CD4-positive, alpha-beta T cell treated with Interleukin-12 subunit alpha and Interleukin-12 subunit beta, for 1 hour (primary cell): Measurements from ENCODE around the gene EMX1.

Experiments
- DNase-seq: peaks from one replicate; pipeline ENCODE4 v3.0.0-alpha.2; 2020

The EMX1 gene

GRCh38 chr2:72926811-72927465, 9.6 kb downstream of the EMX1 start:
- DNase-seq: no peak

GRCh38 chr2:72927619-72928550, 10.6 kb downstream of the EMX1 start:
- no peak for DNase-seq

DNA sequence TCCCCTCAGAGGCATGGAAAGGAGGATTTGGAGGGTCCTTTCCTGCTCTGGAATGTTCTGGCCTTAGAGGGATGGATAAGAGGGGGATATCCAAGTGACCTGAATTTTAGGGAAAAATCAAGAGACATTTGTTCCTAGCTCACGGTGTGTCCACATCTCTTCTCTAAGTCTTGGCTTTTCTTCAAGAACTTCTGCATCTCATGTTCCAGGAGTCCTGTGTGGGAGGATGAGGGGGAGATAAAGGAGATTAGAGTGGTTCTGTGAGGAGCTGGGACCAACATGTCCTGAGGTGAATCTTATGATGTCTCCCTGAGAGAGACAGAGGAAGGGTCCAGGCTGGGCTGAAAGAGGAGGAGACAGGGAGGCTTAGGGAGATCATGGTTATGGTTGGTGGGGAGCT, 11.7 kb downstream of the EMX1 start:
- DNase-seq: no peak

DNA sequence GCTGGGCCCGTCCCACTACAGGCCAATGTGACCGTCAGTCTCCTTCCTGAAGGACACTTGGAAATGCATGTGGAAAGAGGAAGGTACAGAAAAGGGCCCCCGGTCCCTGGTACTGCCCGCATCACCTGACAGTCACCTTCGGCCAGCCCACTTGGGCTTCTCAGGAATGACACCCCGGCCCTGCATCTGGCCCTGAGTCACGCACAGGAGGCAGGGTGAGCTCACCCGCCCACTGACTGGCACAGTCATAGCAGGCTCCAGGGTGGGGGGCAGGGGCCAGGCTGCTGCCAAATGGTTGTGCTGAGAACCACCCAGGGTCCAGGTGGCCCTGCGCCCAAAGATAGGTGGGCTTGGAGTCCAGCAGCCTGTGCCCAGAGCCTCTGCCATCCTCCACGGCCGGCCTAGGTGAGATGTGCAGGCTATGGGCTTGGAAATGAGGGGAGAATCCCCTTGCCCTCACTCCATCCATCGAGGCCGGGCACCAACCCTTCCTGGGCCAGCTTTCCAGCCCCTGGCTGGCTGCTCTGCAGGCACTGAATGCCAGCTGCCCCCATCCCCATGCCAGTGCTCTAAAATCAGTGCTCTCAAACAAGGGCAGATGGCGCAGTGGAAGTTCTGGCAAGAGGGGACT, 14.1 kb downstream of the EMX1 start:
- no peak for DNase-seq

GRCh38 chr2:72932045-72932740, 14.9 kb downstream of the EMX1 start:
- no peak for DNase-seq

- no peak for DNase-seq
These were observed 15.5 kb downstream of the EMX1 start for GRCh38 chr2:72932805-72933204.

DNA sequence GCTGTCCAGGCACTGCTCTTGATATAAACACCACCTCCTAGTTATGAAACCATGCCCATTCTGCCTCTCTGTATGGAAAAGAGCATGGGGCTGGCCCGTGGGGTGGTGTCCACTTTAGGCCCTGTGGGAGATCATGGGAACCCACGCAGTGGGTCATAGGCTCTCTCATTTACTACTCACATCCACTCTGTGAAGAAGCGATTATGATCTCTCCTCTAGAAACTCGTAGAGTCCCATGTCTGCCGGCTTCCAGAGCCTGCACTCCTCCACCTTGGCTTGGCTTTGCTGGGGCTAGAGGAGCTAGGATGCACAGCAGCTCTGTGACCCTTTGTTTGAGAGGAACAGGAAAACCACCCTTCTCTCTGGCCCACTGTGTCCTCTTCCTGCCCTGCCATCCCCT, 15.9 kb downstream of the EMX1 start:
- DNase-seq: no peak

DNA sequence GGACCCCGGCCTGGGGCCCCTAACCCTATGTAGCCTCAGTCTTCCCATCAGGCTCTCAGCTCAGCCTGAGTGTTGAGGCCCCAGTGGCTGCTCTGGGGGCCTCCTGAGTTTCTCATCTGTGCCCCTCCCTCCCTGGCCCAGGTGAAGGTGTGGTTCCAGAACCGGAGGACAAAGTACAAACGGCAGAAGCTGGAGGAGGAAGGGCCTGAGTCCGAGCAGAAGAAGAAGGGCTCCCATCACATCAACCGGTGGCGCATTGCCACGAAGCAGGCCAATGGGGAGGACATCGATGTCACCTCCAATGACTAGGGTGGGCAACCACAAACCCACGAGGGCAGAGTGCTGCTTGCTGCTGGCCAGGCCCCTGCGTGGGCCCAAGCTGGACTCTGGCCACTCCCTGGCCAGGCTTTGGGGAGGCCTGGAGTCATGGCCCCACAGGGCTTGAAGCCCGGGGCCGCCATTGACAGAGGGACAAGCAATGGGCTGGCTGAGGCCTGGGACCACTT, 16.4 kb downstream of the EMX1 start:
- DNase-seq: no peak

- DNase-seq: no peak
These were observed 17.6 kb downstream of the EMX1 start for GRCh38 chr2:72934683-72935610.

DNA sequence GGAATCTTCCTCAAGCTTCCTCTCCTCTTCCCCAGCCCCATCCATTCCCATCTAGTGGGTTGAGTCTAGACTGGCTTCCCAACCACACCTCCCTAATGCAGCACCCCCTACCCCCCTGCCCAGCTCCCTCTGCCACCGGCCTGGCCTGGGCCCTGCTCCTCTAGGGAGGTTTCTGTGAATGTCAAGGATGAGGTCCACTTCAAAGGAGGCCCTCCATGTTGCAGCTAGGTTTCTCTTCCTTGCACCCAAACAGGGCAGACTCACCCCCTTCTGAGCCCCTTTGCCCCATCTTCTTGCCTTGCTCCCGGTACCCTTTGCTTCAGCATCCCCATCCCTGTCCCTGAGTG, 18.3 kb downstream of the EMX1 start:
- DNase-seq: no peak

GRCh38 chr2:72936660-72937355, 19.5 kb downstream of the EMX1 start:
- DNase-seq: no peak

DNA sequence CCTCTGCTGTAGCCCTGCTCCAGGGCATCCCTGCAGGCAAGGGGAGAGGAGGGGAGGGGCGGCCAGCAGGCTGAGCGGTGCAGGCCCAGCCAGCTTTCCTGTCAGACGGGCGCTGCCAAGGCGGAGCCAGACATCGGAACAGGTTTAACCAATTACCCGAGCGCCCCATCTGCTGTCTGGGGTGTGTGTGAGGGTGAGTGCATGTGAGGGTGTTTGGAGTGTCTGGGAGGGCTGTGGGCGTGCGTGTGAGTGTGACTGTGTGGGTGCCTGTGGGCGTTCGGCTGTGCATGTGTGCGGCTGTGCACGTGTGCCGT, 20.0 kb downstream of the EMX1 start:
- no peak for DNase-seq

DNA sequence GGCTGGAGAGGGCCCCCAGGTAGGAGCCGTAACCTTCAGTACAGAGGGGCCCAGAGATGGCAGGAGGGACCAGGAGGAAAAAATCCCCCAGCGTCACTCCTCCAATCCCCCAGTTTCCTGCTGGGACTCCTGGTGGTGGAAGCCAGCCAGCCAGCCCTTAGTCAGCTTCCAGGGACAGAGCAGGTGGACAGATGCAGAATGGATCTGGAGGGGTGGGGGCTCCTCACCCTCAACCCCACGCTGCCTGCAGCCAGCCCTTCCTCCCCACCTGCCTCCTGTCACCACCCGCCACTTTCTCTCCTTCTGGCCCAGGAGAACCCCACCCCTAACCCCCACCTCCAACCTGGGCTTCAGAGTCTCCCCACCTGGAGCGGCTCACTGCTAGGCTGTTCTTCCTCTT, 21.1 kb downstream of the EMX1 start:
- no peak for DNase-seq

- DNase-seq: no peak
These were observed 23.0 kb downstream of the EMX1 start for GRCh38 chr2:72940361-72940760.

DNA sequence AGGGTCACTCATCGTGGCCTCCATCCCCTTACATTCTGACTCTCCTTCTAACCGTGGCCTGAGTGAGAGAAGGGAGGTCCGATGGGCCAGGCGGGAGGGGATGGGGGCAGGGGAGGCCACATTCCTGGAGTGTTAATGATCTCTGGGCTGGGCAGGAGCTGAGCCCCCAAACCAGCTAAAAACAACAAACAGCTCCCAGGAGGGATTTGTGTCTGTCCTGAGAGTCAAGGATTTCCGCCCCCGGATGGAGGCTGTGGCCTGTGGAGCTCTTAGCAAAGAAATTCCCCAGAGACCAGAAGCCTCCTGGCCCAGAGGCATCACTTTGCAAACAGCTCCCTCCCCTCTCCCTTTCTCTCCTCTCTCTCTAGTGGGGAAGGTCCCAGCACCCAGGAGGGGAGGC, 23.5 kb downstream of the EMX1 start:
- no peak for DNase-seq

- DNase-seq: no peak
These were observed 25.0 kb downstream of the EMX1 start for GRCh38 chr2:72942293-72942692.

GRCh38 chr2:72942881-72943418, 25.6 kb downstream of the EMX1 start:
- DNase-seq: no peak

- DNase-seq: no peak
These were observed 26.4 kb downstream of the EMX1 start for GRCh38 chr2:72943540-72944395.

GRCh38 chr2:72944804-72945449, 27.6 kb downstream of the EMX1 start:
- DNase-seq: no peak
